HG02981 (cell line): Measurements from ENCODE around the gene RPS15.
"Not testable (repeated sequence)": the region's sequence is repeated elsewhere in the genome, so short reads cannot be mapped to it uniquely, and the experiment has no call there.

ENCODE experiments used
- ATAC-seq: cut with Tn5 transposase; IDR thresholded peaks from one replicate; pipeline ENCODE4 v1.9.1; 2021; ENCODE audit warnings: mild to moderate bottlenecking, moderate library complexity; ENCODE audit not compliant: unreplicated experiment

The RPS15 gene

DNA sequence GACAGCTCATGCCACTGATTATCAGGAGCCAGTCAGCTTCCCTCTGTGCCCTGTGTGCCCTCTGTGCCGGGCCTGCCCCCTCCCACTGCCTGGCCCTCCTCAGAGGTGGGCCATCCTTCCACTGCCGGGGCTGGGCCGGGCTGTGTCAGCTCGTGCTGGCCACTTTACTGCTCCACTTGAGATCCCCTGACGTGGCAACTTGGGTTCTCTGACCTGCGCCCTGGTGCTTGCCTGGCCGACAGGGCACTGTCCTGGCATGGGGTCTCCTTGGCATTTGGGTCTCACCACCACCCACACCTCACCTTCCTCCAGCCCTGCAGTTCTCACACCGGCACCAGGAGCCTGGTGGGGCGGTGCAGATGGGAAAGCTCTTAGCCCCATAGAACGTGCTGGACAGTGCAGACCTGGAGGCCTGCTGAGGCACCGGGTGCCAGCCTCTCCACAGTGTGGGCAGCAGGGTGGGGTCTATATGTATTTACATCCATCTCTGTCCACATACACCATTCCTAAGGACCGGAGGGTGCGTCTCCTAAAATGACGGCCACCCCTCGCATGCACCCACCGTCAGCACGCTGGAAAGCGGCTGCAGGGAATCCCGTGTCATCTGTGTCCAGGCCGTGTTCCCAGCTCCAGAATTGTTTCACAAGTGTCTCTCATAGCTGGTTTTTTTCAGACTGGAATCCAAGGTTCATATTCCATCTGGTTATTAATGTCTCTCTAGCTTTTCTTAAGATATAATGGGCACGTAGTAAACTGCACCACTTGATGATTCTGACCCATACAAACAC, 19.1 kb upstream of the RPS15 start:
- no peak for ATAC-seq

DNA sequence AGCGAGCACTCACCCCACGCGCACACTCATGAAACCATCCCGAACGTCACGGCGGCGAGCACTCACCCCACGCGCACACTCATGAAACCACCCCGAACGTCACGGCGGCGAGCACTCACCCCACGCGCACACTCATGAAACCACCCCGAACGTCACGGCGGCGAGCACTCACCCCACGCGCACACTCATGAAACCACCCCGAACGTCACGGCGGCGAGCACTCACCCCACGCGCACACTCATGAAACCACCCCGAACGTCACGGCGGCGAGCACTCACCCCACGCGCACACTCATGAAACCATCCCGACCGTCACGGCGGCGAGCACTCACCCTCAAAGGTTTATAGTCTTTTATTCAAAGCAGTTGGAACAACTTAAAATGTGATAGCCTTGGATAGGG, 18.1 kb upstream of the RPS15 start:
- not testable (repeated sequence) for ATAC-seq

DNA sequence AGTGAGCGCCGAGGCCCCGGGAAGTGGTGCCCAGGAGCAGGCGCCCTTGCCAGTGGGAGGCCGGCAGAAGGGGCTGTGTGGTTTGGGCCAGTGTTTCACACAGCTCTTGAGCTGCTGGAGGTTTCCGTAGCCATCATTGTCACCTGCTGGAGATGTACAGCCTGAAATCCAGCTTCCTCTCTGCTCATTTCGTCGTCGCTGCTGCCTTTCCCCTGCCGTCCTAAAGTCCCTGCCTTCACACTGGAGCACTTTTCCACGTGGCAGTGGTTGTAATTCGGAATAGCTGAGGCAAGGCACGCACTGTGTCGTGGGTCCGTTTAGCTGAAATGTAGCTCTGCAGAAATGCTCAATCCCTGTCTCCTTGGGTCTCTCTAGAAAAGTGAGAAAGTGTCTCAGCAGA, 17.6 kb upstream of the RPS15 start:
- ATAC-seq = no peak

DNA sequence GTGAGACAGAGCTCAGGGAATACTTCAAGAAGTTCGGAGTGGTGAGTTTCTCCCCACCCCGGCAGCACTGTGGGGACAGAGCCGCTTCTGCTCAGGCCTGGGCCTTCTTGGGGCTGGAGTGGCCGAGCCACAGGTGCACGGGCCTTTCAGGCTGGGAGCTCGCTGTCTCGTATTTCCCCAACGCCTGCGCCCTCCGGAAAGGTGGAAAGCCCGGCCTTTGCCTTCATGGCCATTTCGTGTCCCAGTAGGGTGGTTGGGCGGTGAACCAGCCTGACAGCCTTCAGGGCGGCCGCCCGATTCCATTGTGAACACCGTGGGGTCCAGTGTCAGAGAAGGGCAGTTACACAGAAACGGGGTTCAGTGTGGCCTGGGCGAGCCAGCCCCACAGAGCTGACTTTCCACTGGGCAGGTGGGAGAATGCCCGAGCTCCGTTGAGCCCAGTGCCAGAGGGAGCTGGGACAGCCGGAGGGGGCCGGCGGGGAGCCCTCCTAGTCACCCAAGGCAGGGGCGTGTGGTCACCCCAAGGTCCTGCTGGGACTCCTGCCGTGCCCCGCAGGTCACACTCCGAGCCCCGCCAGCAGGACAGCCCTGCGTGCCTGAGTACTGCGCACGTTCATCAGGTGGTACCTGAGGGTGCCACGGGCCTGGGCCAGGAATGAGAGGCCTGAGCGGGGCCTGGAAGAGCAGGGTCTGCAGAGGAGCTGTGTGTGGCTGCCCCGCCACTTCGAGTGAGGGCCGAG, 16.8 kb upstream of the RPS15 start:
- no peak for ATAC-seq

DNA sequence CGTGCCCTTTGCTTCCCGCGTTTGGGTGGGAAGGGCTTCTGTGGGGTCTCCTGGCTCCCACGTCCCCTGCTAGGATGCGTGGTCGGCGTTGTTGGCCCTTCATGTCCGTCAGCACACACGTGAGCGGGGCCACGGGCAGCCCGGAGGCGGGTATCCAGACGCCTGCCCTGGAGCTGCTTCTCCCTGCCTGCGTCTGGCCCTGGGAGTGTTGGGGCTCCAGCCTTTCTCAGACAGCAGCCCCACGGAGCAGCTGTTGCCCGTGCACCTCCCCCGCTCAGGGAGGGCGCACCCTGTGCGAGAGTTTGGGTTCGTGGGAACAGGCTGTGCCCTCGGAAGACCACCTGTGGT, 16.3 kb upstream of the RPS15 start:
- no peak for ATAC-seq

DNA sequence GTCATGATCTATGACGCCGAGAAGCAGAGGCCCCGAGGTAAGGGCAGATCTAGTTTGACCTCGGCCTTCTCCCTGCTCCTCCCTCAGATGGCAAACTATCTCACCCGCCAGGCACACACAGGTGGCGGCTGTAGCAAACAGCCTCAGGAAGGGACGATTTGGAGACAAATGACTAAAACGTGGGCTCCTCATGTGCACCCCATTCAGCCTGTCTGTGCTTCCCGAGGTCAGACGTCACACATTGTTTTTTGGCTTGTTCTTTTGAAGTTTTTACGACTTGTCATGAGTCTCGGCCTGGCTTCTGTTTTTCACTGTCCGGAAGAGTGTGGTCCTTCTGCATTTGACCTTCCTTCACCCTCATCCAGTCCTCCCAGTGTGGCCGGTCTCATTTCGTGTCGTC, 15.8 kb upstream of the RPS15 start:
- no peak for ATAC-seq

DNA sequence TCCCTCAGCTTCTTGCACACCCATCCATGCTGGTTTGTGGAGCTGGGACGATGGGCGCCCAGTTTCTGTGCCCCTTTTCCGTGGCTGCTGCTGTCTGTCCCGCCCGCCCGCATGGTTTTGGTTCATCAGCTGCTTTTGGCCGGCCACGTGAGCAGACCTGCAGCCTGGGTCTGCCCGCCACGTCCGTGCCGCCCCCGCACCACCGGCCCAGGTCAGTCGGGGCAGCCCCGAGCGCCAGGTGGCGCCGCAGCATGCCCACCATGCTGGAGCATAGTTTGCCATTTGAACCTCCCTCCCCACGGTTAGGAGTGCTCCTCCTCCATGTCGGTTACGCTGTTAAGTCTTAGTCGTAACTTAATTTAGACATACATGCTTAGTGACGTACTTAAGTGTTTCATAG, 15.3 kb upstream of the RPS15 start:
- no peak for ATAC-seq

DNA sequence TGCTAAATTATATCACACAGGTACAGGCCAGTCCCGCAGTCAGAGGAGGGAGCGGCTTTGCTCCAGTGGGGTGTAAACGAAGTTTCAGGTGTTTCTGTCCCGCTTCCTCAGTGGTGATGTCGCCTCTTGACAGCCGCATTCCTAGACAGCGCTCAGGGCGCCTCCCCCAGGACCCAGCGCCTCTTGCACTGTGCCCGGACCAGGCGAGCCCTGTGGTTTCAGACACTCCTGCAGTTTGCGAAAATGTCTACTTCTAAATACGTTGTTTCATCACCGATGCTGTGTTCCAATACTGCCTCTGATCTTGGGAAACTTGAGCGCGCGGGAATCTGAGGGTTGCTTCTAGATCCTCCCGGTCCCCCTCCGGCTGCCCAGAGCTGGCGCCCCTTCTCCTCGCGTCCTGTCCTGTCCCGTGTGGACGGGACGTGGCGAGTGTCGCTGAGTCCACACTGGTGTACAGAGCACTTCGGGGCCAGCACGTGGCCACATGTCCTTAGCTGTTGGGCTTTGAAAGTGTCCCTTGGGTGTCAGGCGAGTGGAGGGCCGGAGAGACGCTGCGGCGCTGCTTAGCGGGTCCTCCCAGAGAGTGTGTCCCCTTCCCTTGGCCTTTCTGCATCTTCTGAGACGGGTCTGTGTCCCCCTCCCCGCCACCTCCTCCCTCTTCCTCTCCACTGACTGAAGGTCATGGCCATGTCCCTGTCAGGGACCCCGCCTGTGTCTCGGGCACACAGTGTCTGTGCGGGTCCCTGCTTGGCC, 14.6 kb upstream of the RPS15 start:
- no peak for ATAC-seq

DNA sequence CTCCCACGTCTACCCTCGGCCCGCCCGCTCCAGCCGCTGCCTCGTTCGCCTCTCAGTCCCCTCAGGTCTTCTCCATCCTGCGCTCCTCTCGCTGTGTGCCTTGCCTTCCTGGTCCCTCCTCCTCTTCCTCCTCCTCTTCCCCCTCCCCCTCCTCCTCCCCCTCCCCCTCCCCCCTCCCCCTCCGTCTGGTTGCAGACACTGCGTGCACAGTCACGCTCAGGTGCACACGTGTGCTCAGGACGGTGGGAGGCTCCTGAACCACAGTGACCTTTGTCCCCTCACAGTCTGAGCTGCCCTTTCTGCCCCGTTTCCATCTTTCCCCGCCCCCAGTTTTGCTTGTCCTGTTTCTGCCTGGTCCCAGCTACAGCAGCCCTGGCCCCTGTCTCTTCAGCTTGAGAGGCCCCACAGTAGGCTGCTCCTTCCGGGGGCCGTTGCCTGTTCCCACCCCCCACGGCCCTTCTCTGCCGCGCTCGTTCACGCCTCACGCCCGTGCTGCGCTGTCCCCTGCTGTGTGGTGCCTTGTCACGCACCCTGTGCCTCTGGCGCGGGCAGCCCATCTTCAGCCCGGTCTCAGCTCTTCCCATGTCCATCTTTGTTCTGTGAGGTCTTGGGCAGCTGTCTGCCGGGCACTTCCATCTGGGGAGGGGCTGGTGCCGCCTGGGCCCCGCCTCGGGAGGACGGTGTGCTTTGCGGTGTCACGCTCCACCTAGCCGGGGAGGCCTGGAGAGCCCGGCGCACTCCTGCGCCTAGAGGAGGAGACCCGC, 13.8 kb upstream of the RPS15 start:
- no peak for ATAC-seq

DNA sequence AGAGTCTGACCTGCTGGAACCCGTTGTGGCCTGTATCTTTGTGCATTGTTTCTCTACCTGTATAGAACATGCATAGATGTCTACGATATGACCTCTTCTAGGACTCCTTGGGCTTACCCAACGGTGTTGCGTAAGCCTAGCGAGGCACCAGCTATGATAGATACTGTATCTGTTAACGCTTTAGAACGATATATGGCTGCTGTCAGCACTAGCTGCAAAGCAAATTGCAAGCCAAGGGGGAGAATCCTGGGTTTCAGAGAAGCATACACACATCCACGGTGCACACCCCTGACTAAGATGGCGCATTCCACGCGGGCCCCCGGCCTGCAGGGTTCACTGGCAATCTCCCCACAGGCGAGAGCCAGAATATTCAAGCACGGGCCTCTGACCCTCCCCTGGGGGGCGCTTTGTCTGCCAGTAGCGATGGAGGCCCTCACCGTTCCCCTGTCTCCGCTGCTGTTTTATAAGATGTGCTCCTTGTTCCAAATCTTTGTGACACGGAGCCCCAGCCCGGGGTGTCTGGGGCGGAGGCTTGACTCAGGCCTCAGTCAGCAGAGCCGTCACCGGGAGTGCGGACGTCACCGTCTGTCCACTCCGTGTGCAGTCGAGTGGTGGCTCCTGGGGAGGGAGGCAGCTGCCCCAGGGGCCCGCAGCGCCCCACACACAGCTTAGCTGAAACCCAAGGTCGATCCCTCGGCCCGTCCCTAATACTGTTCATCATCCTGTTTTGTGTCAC, 12.9 kb upstream of the RPS15 start:
- no peak for ATAC-seq

DNA sequence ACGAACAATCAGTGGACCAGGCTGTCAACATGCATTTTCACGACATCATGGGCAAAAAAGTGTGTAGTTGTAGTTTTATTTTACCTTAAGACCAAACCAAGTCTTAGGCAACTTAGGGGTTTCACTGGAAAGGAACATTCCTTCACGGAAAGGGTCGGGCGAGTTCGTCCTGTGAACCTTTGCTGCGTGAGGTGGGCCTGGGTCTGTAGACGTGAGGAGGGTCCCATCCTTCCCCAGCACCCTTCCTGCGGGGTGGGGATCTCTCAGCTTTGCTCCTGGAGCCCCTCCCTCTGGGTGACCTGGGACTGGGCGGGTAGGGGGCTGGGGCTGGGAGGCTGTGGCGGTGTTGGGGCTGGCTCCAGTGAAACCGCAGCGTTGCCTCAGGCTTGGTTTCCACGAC, 12.3 kb upstream of the RPS15 start:
- ATAC-seq = no peak

DNA sequence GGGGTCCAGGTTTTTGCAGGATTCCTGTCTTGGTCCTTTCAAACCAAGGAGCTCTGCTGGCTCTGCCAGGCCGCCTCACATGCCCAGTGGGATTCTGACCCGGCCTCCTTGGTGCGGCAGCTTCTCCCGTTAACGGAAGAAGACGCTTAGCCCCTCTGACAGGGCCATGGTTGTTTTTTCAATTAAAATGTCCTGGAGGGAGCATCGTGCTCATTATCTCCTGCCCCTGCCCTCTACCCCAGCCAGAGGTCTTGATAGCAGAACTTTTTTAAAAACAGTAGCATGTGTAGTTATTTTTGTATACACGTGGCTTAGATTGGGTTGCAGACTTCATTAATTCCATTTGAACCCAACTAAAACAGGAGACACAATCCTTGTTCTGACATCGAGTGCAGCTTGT, 11.5 kb upstream of the RPS15 start:
- ATAC-seq = no peak

DNA sequence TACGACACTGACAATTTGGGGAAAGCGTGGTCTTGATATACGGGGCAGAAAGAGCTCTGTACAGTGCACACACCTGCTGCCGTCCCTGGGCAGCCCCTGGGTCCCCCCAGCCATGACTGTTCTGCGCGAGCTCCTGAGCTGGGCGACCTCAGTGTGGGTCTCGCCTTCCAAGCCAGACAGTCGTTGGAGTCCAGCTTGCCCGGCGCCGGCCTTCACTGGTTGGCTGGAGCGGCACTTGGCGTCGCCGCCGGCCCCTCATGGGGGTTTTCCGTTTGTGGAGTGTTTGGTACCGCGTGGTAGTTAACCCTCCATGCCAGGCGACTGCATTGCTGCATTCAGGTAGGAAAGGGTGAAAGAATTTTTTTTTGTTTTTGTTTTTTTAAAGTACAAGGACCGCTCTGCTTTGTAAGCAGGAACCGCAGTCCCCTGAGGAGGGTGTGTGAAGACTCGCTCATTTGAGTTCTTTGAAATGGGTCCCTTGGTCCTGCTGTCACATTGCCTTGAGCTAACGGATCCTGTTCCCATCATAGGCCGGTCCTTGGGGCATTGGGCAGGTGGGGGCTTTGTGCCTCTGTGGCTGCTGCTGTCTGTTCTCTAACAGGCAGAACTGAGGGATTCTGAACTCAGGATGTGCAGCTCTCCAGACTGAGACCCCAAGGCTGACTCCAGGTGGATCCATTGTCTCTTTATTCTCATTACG, 10.8 kb upstream of the RPS15 start:
- ATAC-seq = no peak

DNA sequence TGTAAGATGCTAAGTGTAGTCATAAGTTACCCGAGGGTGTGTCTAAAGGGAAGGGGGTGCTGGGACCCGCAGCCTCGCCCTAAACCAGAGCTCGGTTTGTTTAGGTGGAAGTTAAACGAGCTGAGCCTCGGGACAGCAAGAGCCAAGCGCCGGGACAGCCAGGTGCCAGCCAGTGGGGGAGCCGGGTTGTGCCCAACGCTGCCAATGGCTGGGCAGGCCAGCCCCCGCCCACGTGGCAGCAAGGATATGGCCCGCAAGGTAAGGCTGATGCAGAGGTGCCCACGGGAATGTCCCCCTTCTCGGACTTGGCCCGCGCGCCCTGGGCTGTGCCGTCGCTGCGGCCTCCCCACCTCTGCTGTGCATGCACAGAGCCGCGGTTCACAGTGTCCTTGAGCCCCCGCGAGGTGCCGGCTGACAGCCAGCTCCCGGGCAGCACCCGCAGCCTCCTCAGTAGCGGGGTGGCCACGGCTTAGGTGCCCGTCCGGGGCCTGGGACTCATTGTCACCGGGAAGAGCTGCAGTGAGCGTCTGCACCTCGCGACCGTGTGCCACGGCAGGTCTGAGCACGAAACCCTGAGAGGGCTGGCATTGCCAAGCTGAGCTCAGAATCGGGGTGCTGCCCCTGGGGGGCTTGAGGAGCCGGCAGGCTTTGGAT, 9.3 kb upstream of the RPS15 start:
- no peak for ATAC-seq

DNA sequence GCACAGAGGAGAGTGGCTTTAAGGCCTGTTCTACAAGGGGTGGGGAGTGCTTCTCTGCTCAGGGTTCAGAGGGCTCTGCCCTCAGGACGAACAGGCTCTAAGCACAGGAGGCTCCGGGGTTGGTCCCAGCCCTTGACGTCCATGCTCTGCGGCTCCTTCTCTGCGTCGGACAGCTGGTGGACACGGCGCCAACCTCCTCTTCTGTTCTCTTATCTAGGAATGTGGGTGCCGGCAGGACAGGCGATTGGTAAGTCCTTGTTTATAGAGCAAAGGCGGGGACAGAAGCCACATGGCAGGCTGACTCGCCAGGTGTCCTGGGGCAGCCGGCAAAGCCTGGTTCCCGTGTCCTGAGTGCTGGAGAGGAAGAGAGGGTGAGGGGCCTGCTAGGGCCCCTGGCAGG, 8.4 kb upstream of the RPS15 start:
- ATAC-seq = no peak

DNA sequence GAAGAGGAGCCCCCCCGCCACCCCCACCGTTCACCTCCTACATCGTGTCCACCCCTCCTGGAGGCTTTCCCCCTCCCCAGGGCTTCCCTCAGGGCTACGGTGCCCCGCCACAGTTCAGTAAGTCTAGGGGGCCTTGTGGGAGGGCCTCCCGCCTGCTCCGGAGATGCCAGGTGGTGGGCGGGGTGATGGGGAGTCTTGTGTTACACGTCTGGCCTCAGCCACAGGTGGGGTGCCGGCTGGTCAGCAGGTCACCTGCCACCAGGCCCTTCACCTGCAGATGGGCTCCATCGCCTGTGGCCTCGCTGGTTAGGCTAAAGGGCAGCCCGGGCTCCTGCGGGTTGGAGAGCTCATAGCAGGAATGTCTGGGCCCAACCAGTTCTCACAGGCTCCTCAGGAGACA, 8.0 kb upstream of the RPS15 start:
- no peak for ATAC-seq

DNA sequence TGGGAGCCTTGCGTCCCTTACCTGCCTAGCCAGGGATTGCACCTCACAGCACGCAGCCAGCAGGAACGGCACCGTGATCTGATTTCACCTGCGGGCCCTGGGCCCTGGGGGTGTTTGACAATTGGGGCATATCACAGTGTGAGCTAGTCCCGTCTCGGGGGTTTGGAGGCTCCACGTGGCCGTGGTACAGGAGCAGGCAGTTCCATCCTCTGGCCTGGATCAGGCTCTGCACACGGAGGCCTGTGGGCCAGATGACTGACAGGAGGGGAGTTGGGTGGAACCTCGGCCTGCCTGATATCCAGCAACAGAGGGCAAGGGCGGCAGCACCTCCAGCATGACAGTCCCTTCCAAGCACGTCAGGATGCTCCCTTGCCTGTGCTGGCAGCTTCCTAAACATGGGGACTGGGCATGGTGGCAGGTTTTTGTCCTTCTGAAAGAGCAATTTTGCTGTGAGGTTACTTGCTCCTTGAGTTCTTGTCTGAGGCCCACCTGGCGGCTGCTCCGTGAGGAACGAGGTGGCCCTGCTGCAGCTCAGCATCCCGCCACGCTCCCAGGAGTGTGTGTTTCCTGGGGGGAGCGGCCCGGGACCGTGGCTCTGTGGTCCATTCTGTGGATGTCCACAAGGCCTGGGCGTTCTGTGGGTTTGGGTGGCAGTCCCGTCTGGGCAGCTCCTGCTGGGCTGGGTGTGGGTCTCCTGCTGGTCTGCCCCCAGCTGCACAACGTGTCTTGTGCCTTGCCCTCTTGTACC, 6.3 kb upstream of the RPS15 start:
- no peak for ATAC-seq

DNA sequence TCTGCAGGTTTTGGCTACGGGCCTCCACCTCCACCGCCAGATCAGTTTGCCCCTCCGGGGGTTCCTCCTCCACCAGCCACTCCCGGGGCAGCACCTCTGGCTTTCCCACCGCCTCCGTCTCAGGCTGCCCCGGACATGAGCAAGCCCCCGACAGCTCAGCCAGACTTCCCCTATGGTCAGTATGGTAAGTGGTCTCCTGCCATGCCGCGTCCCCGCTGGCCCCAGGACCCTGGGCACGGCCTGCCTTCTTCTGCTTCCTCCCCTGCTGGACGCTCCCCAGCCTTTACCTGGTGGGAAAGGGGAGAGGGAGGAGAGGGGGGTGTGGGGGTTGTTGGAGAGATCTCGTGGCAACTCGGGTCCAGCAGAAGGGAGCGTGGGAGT, 5.7 kb upstream of the RPS15 start:
- ATAC-seq = no peak
